Thyroid gland (tissue), 4 donors: ENCODE measurements around the gene WFDC1. TPM values are rescaled to one million over a fixed set of nuclear protein-coding genes. Genes with fewer than 3 reads are reported as not detected.

ENCODE experiments used
- DNase-seq, 2 donors: peaks; one replicate each; pipeline ENCODE4 v3.0.0-alpha.2; 2019
- H3K27ac ChIP-seq, 3 donors: fragments of 200-600 bp; sonication (generic); 1 replicate in 2 of 3; 2 replicates in 1 of 3; pipeline ENCODE4 v1.5.1; 2016 to 2019; ENCODE audit warnings: mild to moderate bottlenecking in 1 of 3, moderate library complexity in 1 of 3
- H3K27me3 ChIP-seq: fragments of 200-600 bp; sonication (generic); one replicate; pipeline ENCODE4 v1.5.1; 2019
- H3K36me3 ChIP-seq, 2 donors: fragments of 200-600 bp; sonication (generic); one replicate each; pipeline ENCODE4 v1.5.1; 2016 to 2019
- H3K4me1 ChIP-seq, 2 donors: fragments of 200-600 bp; sonication (generic); one replicate each; pipeline ENCODE4 v1.5.1; 2017 to 2019
- H3K4me3 ChIP-seq, 3 donors: fragments of 200-600 bp; sonication (generic); replicated peaks in 1 of 3; 1 replicate in 2 of 3; 2 replicates in 1 of 3; pipeline ENCODE4 v1.5.1; 2016; ENCODE audit warnings: mild to moderate bottlenecking in 1 of 3
- H3K9me3 ChIP-seq: fragments of 200-600 bp; sonication (generic); one replicate; pipeline ENCODE4 v1.5.1; 2017
- CTCF ChIP-seq, 6 experiments: fragments of 200-600 bp in 3 of 6; fragments of 450-650 bp in 3 of 6; sonication (generic) in 3 of 6; IDR thresholded peaks; one replicate each; pipeline ENCODE4 v1.5.1; 2016 to 2019; ENCODE audit warnings: antibody characterized with exemption in 6 of 6, mild to moderate bottlenecking in 2 of 6, inconsistent platforms in 1 of 6, moderate library complexity in 1 of 6
- POLR2A ChIP-seq, 2 donors: fragments of 450-650 bp; IDR thresholded peaks; one replicate each; pipeline ENCODE4 v1.6.1; 2017; ENCODE audit warnings: antibody characterized with exemption in 2 of 2, mild to moderate bottlenecking in 2 of 2, moderate library complexity in 1 of 2
- WGBS, 2 donors: methylation state at CpG; one replicate each; pipeline ENCODE4 v1.1.5; 2017; 5-methylcytosine and 5-hydroxymethylcytosine counted together
- intact Hi-C: fragments of 100-400 bp; cut with DNase I; formaldehyde crosslinking; loops from one replicate; pipeline ENCODE4 v1.15.1; 2023
- total RNA-seq, 4 donors: library from RNA; depleted of rRNA; stranded (reverse); fragments of >200 nt; gene quantifications; one replicate each; pipeline ENCODE4 v1.2.3, GENCODE V29; 2016

Gene WFDC1
- total RNA-seq, 4 donors from 2014 or later: 1.3 to 2.1 (median 1.6) TPM; not detected in 1

DNA sequence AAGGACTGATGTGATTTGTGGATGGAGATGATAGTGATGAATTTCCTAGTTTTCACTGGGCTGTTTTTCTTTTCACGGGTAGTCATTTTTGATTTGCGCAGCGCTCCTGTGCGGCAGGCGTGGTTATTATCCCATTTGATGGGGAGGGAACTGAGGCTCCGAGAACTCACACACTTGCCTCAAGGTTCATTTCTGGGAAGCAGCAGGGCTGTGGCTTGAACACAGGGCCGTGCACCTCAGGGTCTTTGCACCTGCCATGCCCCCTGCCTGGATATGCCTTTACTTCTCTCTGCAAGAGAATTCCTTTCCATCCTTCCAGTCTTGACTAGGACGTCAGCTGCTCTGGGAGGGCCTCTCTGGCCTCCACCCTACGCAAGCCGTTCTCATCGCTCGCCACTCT, 16.3 kb upstream of the WFDC1 start:
- intact Hi-C loops: no loop called here
- H3K4me1 ChIP-seq: no peaks in the 10 kb centered on the region
- H3K4me3 ChIP-seq: no peak overlapping the region
- WGBS, 2 donors: 93 to 95% methylated on average over 12 of the region's 12 CpGs
- no peak overlapping the region for H3K27ac ChIP-seq
- TF ChIP-seq CTCF (IDR thresholded peaks at IDR 0.05) (no peak), POLR2A (IDR thresholded peaks at IDR 0.05) (no peak)
- no peaks in the 10 kb centered on the region for H3K27me3 ChIP-seq
- no peak for DNase-seq
- H3K36me3 ChIP-seq: no peaks in the 10 kb centered on the region
- no peaks in the 10 kb centered on the region for H3K9me3 ChIP-seq

DNA sequence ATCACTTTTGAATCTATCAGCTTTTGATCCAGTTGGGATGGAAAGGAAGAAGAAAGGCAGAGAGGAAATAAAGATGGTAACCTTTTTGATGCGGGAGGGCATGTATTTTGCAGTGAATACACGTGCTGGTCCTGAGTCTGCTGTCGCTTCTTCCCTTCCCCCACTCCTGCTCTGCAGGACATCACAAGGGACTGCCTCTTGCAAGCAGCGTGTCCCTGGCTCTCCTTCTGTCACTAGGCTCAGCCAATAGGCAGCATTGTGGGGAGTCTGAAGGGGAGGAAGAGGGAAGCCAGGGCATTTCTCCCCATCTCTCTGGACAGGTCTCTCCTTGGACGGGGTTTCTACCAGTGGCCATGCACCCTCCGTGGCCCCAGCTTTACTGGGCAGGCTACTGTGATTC, 15.7 kb upstream of the WFDC1 start:
- 57% methylated on average over 6 of the region's 6 CpGs for WGBS, 2 donors
- H3K4me1 ChIP-seq: no peaks in the 10 kb centered on the region
- DNase-seq: no peak
- no peak for TF ChIP-seq CTCF (IDR thresholded peaks at IDR 0.05)
- H3K4me3 ChIP-seq: no peak overlapping the region
- no peaks in the 10 kb centered on the region for H3K9me3 ChIP-seq
- intact Hi-C loops: no loop called here
- no peaks in the 10 kb centered on the region for H3K36me3 ChIP-seq
- no peaks in the 10 kb centered on the region for H3K27me3 ChIP-seq
- H3K27ac ChIP-seq: no peak overlapping the region

DNA sequence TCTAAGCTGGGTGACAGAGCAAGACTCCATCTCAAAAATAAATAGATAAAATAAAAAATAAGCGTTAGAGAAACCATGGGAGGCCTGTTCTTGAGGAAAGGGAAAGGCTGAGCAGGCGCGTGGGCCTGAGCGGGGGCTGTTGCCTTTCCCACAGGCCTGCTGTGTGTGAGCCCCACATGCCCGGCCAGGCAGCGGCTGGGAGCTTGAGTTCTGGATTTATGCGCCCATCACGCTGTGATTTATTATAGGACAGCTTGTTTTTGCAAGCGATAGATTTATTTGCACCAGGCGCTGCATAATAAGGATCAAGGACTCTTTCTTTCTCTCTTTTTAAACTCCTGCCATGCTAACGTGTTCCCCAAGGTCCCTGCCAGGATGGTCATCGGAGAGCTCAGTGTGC, 14.8 kb upstream of the WFDC1 start:
- no peak for DNase-seq
- Histone ChIP-seq H3K36me3 (no peaks in the 10 kb centered on the region), H3K4me3 (no peak overlapping the region), H3K27me3 (no peaks in the 10 kb centered on the region), H3K4me1 (no peaks in the 10 kb centered on the region), H3K9me3 (no peaks in the 10 kb centered on the region), H3K27ac (no peak overlapping the region)
- WGBS, 2 donors: 93 to 95% methylated on average over 12 of the region's 12 CpGs
- intact Hi-C loops: no loop called here
- TF ChIP-seq POLR2A (IDR thresholded peaks at IDR 0.05) (no peak), CTCF (IDR thresholded peaks at IDR 0.05) (no peak)

DNA sequence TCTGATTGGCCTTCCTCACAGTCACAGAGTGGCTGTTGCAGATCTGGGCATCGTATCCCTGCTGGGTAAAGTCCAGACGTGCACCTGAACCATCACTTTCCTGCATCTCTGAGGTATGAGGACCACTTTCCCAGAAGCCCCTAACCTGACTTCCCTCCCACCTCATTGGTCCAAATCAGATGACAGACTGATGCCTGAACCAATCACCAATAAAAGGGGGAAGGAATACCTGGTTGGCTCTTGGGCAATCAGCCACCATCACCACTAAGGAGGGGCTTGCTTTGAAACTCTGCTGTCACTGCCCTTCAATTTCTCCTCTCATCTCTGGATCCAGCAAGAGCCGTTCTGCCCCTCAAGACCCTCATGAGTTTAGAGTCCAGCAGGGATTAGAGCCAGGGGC, 13.6 kb upstream of the WFDC1 start:
- Histone ChIP-seq H3K4me1 (no peaks in the 10 kb centered on the region), H3K9me3 (no peaks in the 10 kb centered on the region), H3K27me3 (no peaks in the 10 kb centered on the region), H3K4me3 (no peak overlapping the region), H3K27ac (no peak overlapping the region), H3K36me3 (no peaks in the 10 kb centered on the region)
- no peak for DNase-seq
- TF ChIP-seq POLR2A (IDR thresholded peaks at IDR 0.05) (no peak), CTCF (IDR thresholded peaks at IDR 0.05) (no peak)
- 87 to 90% methylated on average over 3 of the region's 3 CpGs for WGBS, 2 donors
- intact Hi-C loops: no loop called here

DNA sequence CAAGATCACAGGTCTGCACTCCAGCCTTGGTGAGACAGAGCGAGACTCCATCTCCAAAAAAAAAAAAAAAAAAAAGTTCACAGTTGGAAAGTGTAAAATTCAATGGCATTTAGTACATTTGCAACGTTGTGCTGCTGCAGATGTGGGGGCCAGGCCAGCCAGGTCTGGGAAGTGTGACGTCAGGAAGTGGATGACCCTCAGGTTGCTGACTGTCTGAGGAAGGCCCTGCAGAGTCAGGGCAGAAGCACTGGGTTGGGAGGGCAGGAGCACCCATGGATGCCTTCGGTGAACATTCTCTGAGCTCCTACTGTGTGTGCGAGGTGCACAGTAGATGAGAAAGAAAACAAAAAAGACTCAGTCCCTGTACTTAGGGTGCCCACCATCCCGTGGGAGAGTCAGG, 12.1 kb upstream of the WFDC1 start:
- no peaks in the 10 kb centered on the region for H3K27me3 ChIP-seq
- DNase-seq: no peak
- H3K27ac ChIP-seq: no peak overlapping the region
- no peaks in the 10 kb centered on the region for H3K36me3 ChIP-seq
- TF ChIP-seq CTCF (IDR thresholded peaks at IDR 0.05): no peak
- TF ChIP-seq POLR2A (IDR thresholded peaks at IDR 0.05): no peak
- no peaks in the 10 kb centered on the region for H3K9me3 ChIP-seq
- no peak overlapping the region for H3K4me3 ChIP-seq
- intact Hi-C loops: no loop called here
- no peaks in the 10 kb centered on the region for H3K4me1 ChIP-seq
- 56 to 74% methylated on average over 5 to 6 of the region's 6 CpGs for WGBS, 2 donors
